ENCODE data around the gene C17orf67.

C17orf67 gene

GRCh38 chr17:56804454-56804853 is 29.3 kb downstream of the C17orf67 start:
- no peak for FAIRE-seq

- no peak for FAIRE-seq
Measured at GRCh38 chr17:56803071-56803470, 30.6 kb downstream of the C17orf67 start.

- FAIRE-seq, result no peak
Measured at GRCh38 chr17:56801459-56802178, 32.1 kb downstream of the C17orf67 start.

- no peak for FAIRE-seq
Measured at GRCh38 chr17:56798916-56799315, 34.8 kb downstream of the C17orf67 start.

- no peak for FAIRE-seq
Measured at GRCh38 chr17:56796536-56796935, 37.2 kb downstream of the C17orf67 start.

GRCh38 chr17:56795221-56795865 is 38.4 kb downstream of the C17orf67 start:
- no peak for FAIRE-seq

GRCh38 chr17:56793957-56794356 is 39.8 kb downstream of the C17orf67 start:
- FAIRE-seq, result no peak

- no peak for FAIRE-seq
Measured at GRCh38 chr17:56793531-56793930, 40.2 kb downstream of the C17orf67 start.

GRCh38 chr17:56792267-56792666 is 41.5 kb downstream of the C17orf67 start:
- FAIRE-seq, result no peak

- no peak for FAIRE-seq
Measured at GRCh38 chr17:56786989-56787482, 46.7 kb downstream of the C17orf67 start.

GRCh38 chr17:56785997-56786680 is 47.6 kb downstream of the C17orf67 start:
- no peak for FAIRE-seq

GRCh38 chr17:56785405-56785804 is 48.3 kb downstream of the C17orf67 start:
- FAIRE-seq, result no peak

GRCh38 chr17:56782338-56782737 is 51.4 kb downstream of the C17orf67 start:
- FAIRE-seq, result no peak

GRCh38 chr17:56781906-56782305 is 51.8 kb downstream of the C17orf67 start:
- no peak for FAIRE-seq

- FAIRE-seq, result no peak
Measured at GRCh38 chr17:56779898-56780777, 53.6 kb downstream of the C17orf67 start.

GRCh38 chr17:56779322-56779721 is 54.4 kb downstream of the C17orf67 start:
- no peak for FAIRE-seq

- FAIRE-seq, result no peak
Measured at GRCh38 chr17:56778898-56779297, 54.8 kb downstream of the C17orf67 start.

GRCh38 chr17:56777859-56778258 is 55.9 kb downstream of the C17orf67 start:
- no peak for FAIRE-seq

GRCh38 chr17:56774650-56775049 is 59.1 kb downstream of the C17orf67 start:
- FAIRE-seq, result no peak

GRCh38 chr17:56773124-56773523 is 60.6 kb downstream of the C17orf67 start:
- no peak for FAIRE-seq

GRCh38 chr17:56772442-56772841 is 61.3 kb downstream of the C17orf67 start:
- FAIRE-seq, result no peak

GRCh38 chr17:56771975-56772374 is 61.7 kb downstream of the C17orf67 start:
- no peak for FAIRE-seq

- FAIRE-seq, result no peak
Measured at GRCh38 chr17:56771563-56771962, 62.2 kb downstream of the C17orf67 start.
